ENCODE measurements around the gene CTU1.

CTU1 gene

DNA sequence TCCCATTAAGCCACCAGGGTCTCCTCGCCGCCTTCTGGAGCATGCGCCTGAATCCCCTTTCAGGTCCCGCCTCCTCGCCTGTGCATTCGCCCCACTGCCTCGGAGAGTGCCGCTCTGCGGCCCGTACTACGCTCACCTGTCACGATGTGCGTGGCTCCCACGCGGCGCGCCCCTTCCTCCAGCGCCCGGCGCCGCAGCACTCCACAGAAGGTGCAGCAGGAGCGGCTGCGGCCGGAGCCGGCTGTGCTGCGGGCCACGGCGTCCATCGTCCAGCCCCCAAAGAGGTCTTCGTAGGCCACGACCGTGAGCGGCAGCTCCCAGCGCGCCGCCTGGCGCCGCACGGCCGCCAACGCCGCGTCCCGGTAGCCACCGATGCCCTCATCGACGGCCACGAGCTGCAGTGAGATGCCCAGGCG is 4.3 kb downstream of the CTU1 start:
- no peak for DNase-seq (ENCODE audit: low read depth in 2 of 2)

GRCh38 chr19:51102991-51103390 is 5.2 kb downstream of the CTU1 start:
- no peak for DNase-seq (ENCODE audit: low read depth in 2 of 2)

GRCh38 chr19:51101171-51101865 is 6.9 kb downstream of the CTU1 start:
- no peak for DNase-seq (ENCODE audit: low read depth in 2 of 2)

- no peak for DNase-seq (ENCODE audit: low read depth in 2 of 2)
Measured at GRCh38 chr19:51100601-51101000, 7.6 kb downstream of the CTU1 start.

- DNase-seq (ENCODE audit: low read depth in 2 of 2), result no peak
Measured at GRCh38 chr19:51099047-51099382, 9.2 kb downstream of the CTU1 start.

DNA sequence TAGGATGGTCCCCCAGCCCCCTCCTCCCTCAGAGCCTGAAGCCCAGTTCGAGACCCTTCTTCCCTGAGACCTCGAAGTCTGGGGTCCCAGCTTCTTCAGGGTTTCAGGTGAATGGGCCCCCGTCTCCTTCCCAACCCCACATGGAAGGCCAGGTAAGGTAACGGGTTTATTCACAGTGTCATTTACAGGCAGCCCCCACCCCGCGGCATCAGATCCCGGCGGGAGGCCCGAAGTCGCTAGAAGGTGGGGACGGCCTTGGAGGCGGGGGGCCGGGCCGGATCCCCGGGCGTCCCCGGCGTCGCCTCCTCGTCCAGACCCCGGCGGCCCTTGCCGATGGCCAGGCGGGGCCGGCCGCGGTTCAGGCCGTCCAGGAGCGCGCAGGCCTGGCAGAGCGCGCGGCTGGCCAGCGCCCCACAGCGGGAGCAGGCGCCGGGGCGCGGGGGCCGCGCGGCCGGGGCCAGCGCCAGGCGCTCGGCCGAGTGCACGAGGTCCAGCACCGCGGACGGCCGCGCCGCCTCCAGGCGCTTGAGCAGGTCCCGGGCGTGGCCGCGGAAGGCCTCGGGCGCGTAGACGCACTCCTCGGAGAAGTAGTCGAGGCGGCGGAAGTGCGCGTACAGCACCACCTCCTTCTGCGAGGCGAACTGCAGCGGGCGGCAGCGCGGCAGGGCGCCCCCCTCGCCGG is 9.7 kb downstream of the CTU1 start:
- DNase-seq (ENCODE audit: low read depth in 2 of 2), result peak in 1 of 2 donors; percentile 23

GRCh38 chr19:51097796-51098195 is 10.4 kb downstream of the CTU1 start:
- DNase-seq (ENCODE audit: low read depth in 2 of 2), result no peak

- peak in 1 of 2 donors; percentile 34 for DNase-seq (ENCODE audit: low read depth in 2 of 2)
Measured at GRCh38 chr19:51097166-51097738, 11.0 kb downstream of the CTU1 start.

DNA sequence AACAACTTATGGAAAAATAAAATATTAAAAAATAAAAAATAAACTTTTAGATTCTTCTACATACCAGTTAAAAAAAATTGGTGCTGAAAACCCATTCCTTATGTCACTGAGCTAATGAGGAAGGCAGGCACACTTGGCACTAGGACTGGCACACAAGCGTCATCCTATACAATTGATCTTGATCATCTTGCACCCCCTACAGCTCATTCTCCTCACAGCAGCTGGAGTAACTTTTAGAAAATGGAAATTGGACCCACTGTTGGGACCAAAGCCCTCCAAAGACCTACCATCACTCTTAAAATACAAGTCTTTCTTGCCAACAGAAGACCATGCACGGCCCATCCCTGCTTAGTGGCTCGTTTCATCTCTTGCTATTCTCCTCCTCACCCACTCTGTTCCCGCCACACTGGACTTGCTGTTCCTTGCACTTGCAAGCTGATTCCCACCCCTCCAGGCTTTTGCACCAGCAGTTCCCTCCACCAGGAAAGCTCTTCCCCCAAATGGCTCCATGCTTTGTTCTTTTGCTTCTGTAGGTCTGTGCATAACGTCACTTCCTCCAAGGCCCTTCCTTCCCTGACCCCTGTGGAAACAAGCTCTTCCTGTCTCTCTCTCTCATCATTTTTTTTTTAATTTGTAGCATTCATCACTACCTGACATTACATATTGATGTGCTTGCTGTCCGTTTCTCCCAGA is 11.6 kb downstream of the CTU1 start:
- no peak for DNase-seq (ENCODE audit: low read depth in 2 of 2)

DNA sequence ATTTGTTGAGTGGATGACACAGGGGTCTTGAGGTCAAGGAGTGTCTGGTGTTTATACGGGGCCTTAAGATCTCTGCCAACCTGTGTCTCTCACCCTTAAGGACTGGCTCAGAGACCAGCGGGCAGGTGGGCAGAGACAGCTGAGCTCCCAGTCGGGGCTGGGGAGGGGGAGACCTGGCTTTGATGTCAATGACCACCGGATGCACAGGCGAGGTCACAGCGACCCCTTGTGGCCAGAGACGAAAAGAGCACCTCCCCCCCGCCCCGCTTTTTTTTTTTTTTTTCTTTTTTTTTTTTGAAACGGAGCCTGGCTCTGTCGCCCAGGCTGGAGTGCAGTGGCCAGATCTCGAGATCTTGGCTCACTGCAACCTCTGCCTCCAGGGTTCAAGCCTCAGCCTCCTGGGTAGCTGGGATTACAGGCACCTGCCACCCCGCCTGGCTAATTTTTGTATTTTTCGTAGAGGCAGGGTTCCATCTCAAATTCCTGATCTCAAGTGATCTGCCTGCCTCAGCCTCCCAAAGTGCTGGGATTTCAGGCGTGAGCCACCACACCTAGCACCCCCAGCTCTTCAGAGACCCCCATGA is 13.4 kb downstream of the CTU1 start:
- DNase-seq (ENCODE audit: low read depth in 2 of 2), result no peak

DNA sequence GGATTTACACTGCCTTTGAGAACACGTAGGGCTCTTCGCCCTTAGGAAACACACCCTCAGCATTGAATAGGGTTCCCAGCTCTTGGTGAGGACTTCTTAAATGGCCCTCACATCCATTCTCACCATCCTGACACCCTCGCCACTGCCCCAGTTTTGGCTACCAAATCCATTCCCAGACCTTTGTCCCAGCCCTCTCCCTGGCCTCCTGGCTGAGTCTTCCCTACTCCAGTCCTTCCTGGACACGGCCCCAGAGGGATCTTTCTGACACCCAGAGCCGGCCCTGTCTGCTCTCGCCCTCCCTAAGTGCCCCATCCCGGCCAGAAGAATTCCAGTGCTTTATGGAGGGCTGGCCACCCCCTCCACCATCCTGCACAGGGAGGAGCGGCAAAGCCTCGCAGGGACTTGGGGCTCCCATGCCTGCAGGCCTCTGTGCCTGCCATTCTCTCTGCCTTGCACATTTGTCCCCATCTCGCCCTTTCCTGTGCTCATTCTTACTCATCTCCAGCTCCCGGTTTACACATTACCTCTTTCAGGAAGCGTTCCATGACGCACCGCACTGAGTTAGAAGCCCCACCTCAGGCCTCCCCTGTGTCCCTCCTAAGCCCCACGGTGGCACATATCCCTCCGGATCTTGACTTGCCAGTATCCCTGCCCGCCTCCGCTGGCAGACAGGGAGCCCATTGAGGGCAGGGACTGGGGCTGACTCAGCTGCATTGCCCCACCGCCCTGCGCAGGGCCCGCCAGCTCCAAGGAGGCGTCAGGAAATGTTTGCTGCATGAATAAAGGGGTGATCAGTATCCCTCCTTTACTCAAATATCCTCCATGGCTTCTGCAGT is 14.5 kb downstream of the CTU1 start:
- no peak for DNase-seq (ENCODE audit: low read depth in 2 of 2)

GRCh38 chr19:51093101-51093500 is 15.1 kb downstream of the CTU1 start:
- no peak for DNase-seq (ENCODE audit: low read depth in 2 of 2)

- no peak for DNase-seq (ENCODE audit: low read depth in 2 of 2)
Measured at GRCh38 chr19:51091895-51092873, 16.0 kb downstream of the CTU1 start.

- no peak for DNase-seq (ENCODE audit: low read depth in 2 of 2)
Measured at GRCh38 chr19:51091126-51091525, 17.1 kb downstream of the CTU1 start.

GRCh38 chr19:51090471-51090870 is 17.7 kb downstream of the CTU1 start:
- DNase-seq (ENCODE audit: low read depth in 2 of 2), result no peak

DNA sequence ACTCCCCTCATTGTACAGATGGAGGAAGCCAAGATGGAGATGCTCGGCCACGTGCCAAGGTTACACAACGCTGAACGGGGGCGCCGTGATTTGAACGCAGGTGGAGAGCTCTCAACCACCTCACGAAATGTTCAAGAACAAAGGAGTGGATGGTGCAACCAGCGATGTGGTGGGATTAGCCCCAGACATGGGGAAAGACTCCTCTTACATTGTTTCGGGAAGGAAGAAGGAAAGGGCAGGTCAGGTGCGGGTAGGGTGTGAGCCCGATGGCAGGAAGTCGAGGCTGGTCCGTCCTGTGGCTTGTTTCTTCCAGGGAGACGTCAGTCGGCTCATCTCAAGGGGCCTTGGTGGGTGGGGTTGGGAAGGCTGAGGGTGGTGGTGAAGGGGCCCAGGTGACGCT is 18.4 kb downstream of the CTU1 start:
- DNase-seq (ENCODE audit: low read depth in 2 of 2), result no peak

- no peak for DNase-seq (ENCODE audit: low read depth in 2 of 2)
Measured at GRCh38 chr19:51086153-51086850, 21.9 kb downstream of the CTU1 start.

GRCh38 chr19:51084505-51084904 is 23.7 kb downstream of the CTU1 start:
- DNase-seq (ENCODE audit: low read depth in 2 of 2), result no peak

DNA sequence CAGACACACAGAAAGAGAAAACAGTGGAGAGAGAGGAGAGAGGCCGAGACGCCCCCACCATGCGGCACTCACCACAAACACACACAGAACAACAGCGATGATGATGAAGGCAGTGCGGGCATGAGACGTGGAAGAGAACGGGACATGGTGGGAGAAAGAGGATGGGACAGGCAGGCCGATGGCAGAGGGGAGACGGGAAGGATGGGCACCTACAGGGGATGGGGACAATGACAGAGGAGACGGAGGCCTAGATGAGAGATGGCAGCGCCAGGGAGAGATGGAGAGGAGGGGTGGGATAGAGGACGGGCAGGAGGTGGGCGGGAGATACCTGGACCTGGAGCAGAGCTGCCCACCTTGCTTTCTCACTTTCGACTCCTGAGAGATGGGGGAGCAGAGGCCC is 24.4 kb downstream of the CTU1 start:
- DNase-seq (ENCODE audit: low read depth in 2 of 2), result no peak

DNA sequence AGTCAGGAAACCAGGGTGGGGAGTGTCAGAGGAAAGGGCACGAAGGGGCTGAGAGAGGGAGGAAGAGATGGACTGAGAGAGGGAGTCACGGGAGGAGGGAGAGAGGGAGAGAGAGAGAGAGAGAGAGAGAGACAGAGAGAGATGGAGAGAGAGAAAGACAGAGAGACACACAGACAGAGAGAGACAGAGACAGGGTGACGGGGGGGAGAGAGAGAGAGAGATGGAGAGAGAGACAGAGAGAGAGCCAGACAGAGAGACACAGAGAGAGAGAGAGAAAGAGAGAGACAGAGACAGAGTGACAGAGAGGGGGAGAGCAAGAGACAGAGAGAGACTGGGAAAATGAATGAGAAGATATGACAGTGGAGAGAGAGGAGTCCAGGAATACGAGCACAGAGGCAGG is 25.0 kb downstream of the CTU1 start:
- DNase-seq (ENCODE audit: low read depth in 2 of 2), result no peak

All from stimulated activated CD8-positive, alpha-beta memory T cell treated with anti-CD3 and anti-CD28 coated beads, Interleukin-15, amount 100 ng/mL, for 4 hours (primary cell).